ENCODE data around the gene SS18L1. TPM values are rescaled to one million over a fixed set of nuclear protein-coding genes. Genes with fewer than 3 reads are reported as not detected.

SS18L1 gene
- total RNA-seq, 3 donors from 2014 or later (not counting 1 experiment from before 2014, with no cell fraction given) = 19.1 to 26.0 (median 23.7) TPM

DNA sequence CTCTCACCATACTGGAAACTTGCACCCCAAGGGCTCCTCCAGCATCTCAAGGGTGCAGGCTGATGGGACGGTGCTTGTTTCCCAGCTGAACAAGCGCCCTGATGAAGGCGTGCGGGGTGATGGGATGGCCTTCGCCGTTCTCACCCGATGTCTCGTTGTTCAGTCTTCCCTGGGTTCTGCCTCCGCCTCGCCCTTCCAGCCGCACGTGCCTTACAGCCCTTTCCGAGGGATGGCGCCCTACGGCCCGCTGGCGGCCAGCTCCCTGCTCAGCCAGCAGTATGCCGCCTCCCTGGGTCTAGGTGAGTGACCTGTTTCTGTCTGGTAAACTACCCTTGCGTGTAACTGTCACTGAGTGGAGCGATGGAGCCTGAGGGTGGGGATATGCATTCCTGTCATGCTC is 17.4 kb upstream of the SS18L1 start:
- intact Hi-C loops (cut with micrococcal nuclease) = no loop called here
- H3K36me3 Mint-ChIP-seq = peaks cover 16% of the 10 kb centered on the region
- DNase-seq (no peak), ATAC-seq (no peak)
- Histone ChIP-seq H3K36me3 (ENCODE audit: control insufficient read depth, insufficient read depth, low read length) (peaks cover 48% of the 10 kb centered on the region), H3K4me3 (ENCODE audit: low read length) (no peak overlapping the region), H3K9me3 (ENCODE audit: control insufficient read depth, insufficient read depth, low read length) (no peaks in the 10 kb centered on the region), H3K27ac (ENCODE audit: low read length) (no peak overlapping the region), H3K4me1 (ENCODE audit: control insufficient read depth, insufficient read depth, low read length) (peaks cover 20% of the 10 kb centered on the region), H3K27me3 (ENCODE audit: control insufficient read depth, insufficient read depth, low read length) (no peaks in the 10 kb centered on the region)
- peaks cover 28 to 34% of the 10 kb centered on the region in 2 donors for H3K4me1 Mint-ChIP-seq
- WGBS (ENCODE audit: insufficient coverage) = 96% methylated on average over 20 of the region's 20 CpGs
- H3K4me3 Mint-ChIP-seq = no peak overlapping the region
- no peak overlapping the region for H3K27ac Mint-ChIP-seq
- TF ChIP-seq, protein P1, sequence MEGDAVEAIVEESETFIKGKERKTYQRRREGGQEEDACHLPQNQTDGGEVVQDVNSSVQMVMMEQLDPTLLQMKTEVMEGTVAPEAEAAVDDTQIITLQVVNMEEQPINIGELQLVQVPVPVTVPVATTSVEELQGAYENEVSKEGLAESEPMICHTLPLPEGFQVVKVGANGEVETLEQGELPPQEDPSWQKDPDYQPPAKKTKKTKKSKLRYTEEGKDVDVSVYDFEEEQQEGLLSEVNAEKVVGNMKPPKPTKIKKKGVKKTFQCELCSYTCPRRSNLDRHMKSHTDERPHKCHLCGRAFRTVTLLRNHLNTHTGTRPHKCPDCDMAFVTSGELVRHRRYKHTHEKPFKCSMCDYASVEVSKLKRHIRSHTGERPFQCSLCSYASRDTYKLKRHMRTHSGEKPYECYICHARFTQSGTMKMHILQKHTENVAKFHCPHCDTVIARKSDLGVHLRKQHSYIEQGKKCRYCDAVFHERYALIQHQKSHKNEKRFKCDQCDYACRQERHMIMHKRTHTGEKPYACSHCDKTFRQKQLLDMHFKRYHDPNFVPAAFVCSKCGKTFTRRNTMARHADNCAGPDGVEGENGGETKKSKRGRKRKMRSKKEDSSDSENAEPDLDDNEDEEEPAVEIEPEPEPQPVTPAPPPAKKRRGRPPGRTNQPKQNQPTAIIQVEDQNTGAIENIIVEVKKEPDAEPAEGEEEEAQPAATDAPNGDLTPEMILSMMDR (IDR thresholded peaks at IDR 0.05) = no peak
- no peaks in the 10 kb centered on the region for H3K9me3 Mint-ChIP-seq
- H3K27me3 Mint-ChIP-seq (ENCODE audit: low read depth in 2 of 2) = no peaks in the 10 kb centered on the region

DNA sequence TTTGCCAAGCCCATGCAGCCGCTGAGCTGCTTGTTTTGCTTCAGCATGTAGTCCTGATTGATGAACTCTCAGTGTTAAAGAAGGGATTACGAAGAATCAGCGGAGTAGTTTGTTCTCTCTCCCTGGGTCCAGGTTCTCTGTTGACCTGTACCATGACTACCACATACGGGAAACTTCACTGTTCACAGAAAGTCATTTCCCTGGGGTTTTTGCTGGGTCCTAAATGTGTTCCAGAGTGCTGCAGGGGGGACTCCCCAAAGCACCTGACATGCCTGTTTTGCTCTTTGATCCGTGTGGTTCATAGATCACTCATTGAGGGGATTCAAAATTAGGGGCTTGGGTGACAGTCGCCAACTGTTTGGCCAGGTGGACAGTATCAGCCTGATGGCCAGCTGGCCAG is 15.8 kb upstream of the SS18L1 start:
- H3K36me3 Mint-ChIP-seq = peaks cover 22% of the 10 kb centered on the region
- Histone ChIP-seq H3K4me3 (ENCODE audit: low read length) (no peak overlapping the region), H3K9me3 (ENCODE audit: control insufficient read depth, insufficient read depth, low read length) (no peaks in the 10 kb centered on the region), H3K36me3 (ENCODE audit: control insufficient read depth, insufficient read depth, low read length) (peaks cover 63% of the 10 kb centered on the region), H3K27me3 (ENCODE audit: control insufficient read depth, insufficient read depth, low read length) (no peaks in the 10 kb centered on the region), H3K4me1 (ENCODE audit: control insufficient read depth, insufficient read depth, low read length) (peaks cover 17% of the 10 kb centered on the region), H3K27ac (ENCODE audit: low read length) (no peak overlapping the region)
- no peak overlapping the region for H3K4me3 Mint-ChIP-seq
- intact Hi-C loops (cut with micrococcal nuclease) = no loop called here
- H3K4me1 Mint-ChIP-seq = peaks cover 37 to 40% of the 10 kb centered on the region in 2 donors
- no peaks in the 10 kb centered on the region for H3K9me3 Mint-ChIP-seq
- no peak for ATAC-seq
- TF ChIP-seq, protein P1 (IDR thresholded peaks at IDR 0.05) = no peak
- DNase-seq = no peak
- WGBS (ENCODE audit: insufficient coverage) = 94% methylated on average over 6 of the region's 6 CpGs
- no peak overlapping the region for H3K27ac Mint-ChIP-seq
- H3K27me3 Mint-ChIP-seq (ENCODE audit: low read depth in 2 of 2) = no peaks in the 10 kb centered on the region

- H3K27me3 Mint-ChIP-seq (ENCODE audit: low read depth in 2 of 2) = no peaks in the 10 kb centered on the region
- peaks cover 22% of the 10 kb centered on the region for H3K36me3 Mint-ChIP-seq
- H3K4me3 Mint-ChIP-seq = no peak overlapping the region
- DNase-seq = no peak
- Histone ChIP-seq H3K36me3 (ENCODE audit: control insufficient read depth, insufficient read depth, low read length) (peaks cover 69% of the 10 kb centered on the region), H3K4me3 (ENCODE audit: low read length) (no peak overlapping the region), H3K27ac (ENCODE audit: low read length) (no peak overlapping the region), H3K27me3 (ENCODE audit: control insufficient read depth, insufficient read depth, low read length) (no peaks in the 10 kb centered on the region), H3K9me3 (ENCODE audit: control insufficient read depth, insufficient read depth, low read length) (no peaks in the 10 kb centered on the region), H3K4me1 (ENCODE audit: control insufficient read depth, insufficient read depth, low read length) (peaks cover 18% of the 10 kb centered on the region)
- H3K4me1 Mint-ChIP-seq = peaks cover 32 to 37% of the 10 kb centered on the region in 2 donors
- TF ChIP-seq, protein P1 (IDR thresholded peaks at IDR 0.05) = no peak
- 90% methylated on average over 6 of the region's 6 CpGs for WGBS (ENCODE audit: insufficient coverage)
- no peak overlapping the region for H3K27ac Mint-ChIP-seq
- ATAC-seq = no peak
- H3K9me3 Mint-ChIP-seq = no peaks in the 10 kb centered on the region
- intact Hi-C loops (cut with micrococcal nuclease) = no loop called here
Measured at GRCh38 chr20:62128502-62128901, 15.1 kb upstream of the SS18L1 start.

All from natural killer cell (primary cell).